GM23338 (cell line): Measurements from ENCODE around the gene ACOXL. TPM values are rescaled to one million over a fixed set of nuclear protein-coding genes. Genes with fewer than 3 reads are reported as not detected.

Source experiments
- ATAC-seq: fragments of 200-7000 bp; cut with Tn5 transposase; 3 replicates; pipeline ENCODE4 v1.9.1; 2020
- DNase-seq: peaks from one replicate; pipeline ENCODE4 v3.0.0-alpha.2; 2015; ENCODE audit warnings: low spot score
- H2AFZ ChIP-seq: fragments of 200-600 bp; sonication (generic); 2 replicates; pipeline ENCODE4 v1.8.0; 2016; ENCODE audit warnings: antibody characterized with exemption, mild to moderate bottlenecking, moderate library complexity
- H3F3A ChIP-seq: fragments of 200-600 bp; sonication (generic); replicated peaks from 2 replicates; pipeline ENCODE4 v1.8.0; 2017; ENCODE audit warnings: antibody characterized with exemption, mixed run types, low read depth
- H3K27ac ChIP-seq: fragments of 200-600 bp; sonication (generic); 2 replicates; pipeline ENCODE4 v1.6.1; 2016; ENCODE audit warnings: low read depth
- H3K27me3 ChIP-seq: fragments of 200-600 bp; sonication (generic); 2 replicates; pipeline ENCODE4 v1.8.0; 2016; ENCODE audit warnings: mild to moderate bottlenecking, mixed run types, moderate library complexity; ENCODE audit not compliant: insufficient read depth
- H3K36me3 ChIP-seq: fragments of 200-600 bp; sonication (generic); 2 replicates; pipeline ENCODE4 v1.8.0; 2016; ENCODE audit warnings: mild to moderate bottlenecking; ENCODE audit not compliant: insufficient read depth
- H3K4me1 ChIP-seq: fragments of 200-600 bp; sonication (generic); 2 replicates; pipeline ENCODE4 v1.8.0; 2016; ENCODE audit warnings: mild to moderate bottlenecking, moderate library complexity; ENCODE audit not compliant: insufficient read depth
- H3K4me2 ChIP-seq: fragments of 200-600 bp; sonication (generic); 2 replicates; pipeline ENCODE4 v1.7.1; 2017; ENCODE audit warnings: mixed run types
- H3K4me3 ChIP-seq: fragments of 200-600 bp; sonication (generic); 2 replicates; pipeline ENCODE4 v1.6.1; 2016; ENCODE audit warnings: mixed run types
- H3K79me2 ChIP-seq: fragments of 200-600 bp; sonication (generic); replicated peaks from 2 replicates; pipeline ENCODE4 v1.8.0; 2017; ENCODE audit warnings: mild to moderate bottlenecking; ENCODE audit not compliant: insufficient read depth
- H3K9me2 ChIP-seq: fragments of 200-600 bp; sonication (generic); 2 replicates; pipeline ENCODE4 v1.8.0; 2017; ENCODE audit not compliant: insufficient read depth
- H4K20me1 ChIP-seq: fragments of 200-600 bp; sonication (generic); replicated peaks from 2 replicates; pipeline ENCODE4 v1.8.0; 2017; ENCODE audit warnings: mild to moderate bottlenecking; ENCODE audit not compliant: insufficient read depth
- H3K27ac Mint-ChIP-seq: 2 replicates; pipeline ENCODE4 v1.8.0; 2020; ENCODE audit warnings: inconsistent platforms, mild to moderate bottlenecking, moderate library complexity, mixed read lengths
- H3K27me3 Mint-ChIP-seq: 3 replicates; pipeline ENCODE4 v1.8.0; 2022; ENCODE audit warnings: low read depth, mild to moderate bottlenecking, moderate library complexity, mixed read lengths, inconsistent platforms; ENCODE audit not compliant: insufficient read depth, poor library complexity
- H3K36me3 Mint-ChIP-seq: 3 replicates; pipeline ENCODE4 v1.8.0; 2021; ENCODE audit warnings: low read depth, mild to moderate bottlenecking, inconsistent platforms, moderate library complexity, mixed read lengths
- H3K4me1 Mint-ChIP-seq: 3 replicates; pipeline ENCODE4 v1.8.0; 2020; ENCODE audit warnings: mild to moderate bottlenecking, inconsistent platforms, mixed read lengths
- H3K4me3 Mint-ChIP-seq: 3 replicates; pipeline ENCODE4 v1.8.0; 2021; ENCODE audit warnings: moderate library complexity, mild to moderate bottlenecking, inconsistent platforms, mixed read lengths
- H3K9me3 Mint-ChIP-seq: 3 replicates; pipeline ENCODE4 v1.8.0; 2020; ENCODE audit warnings: moderate library complexity, mild to moderate bottlenecking, inconsistent platforms, mixed read lengths
- CREB1 ChIP-seq: fragments of 250-450 bp; sonication (Bioruptor Pico); IDR thresholded peaks from 2 replicates; pipeline ENCODE4 v1.5.0; 2020; ENCODE audit warnings: low read depth, mild to moderate bottlenecking, moderate library complexity
- CTCF ChIP-seq, 2 experiments: fragments of 200-600 bp in 1 of 2; sonication (generic) in 1 of 2; conservative IDR thresholded peaks; 2 replicates each; pipeline versions ENCODE4 v1.5.1 to v1.6.1; 2016 to 2017; ENCODE audit warnings: antibody characterized with exemption in 2 of 2, low read depth in 2 of 2, mild to moderate bottlenecking in 2 of 2, moderate library complexity in 1 of 2
- ETS1 ChIP-seq: IDR thresholded peaks from 2 replicates; pipeline ENCODE4 v1.6.1; 2016; ENCODE audit warnings: antibody characterized with exemption
- EZH2 ChIP-seq: fragments of 200-600 bp; sonication (generic); IDR thresholded peaks from one replicate; pipeline ENCODE4 v1.8.0; 2017; ENCODE audit warnings: antibody characterized with exemption, mild to moderate bottlenecking, low read depth; ENCODE audit not compliant: unreplicated experiment
- EZH2phosphoT487 ChIP-seq: fragments of 200-600 bp; sonication (generic); IDR thresholded peaks from one replicate; pipeline ENCODE4 v1.8.1; 2018; ENCODE audit warnings: antibody characterized with exemption; ENCODE audit not compliant: unreplicated experiment
- JUNB ChIP-seq: IDR thresholded peaks from one replicate; pipeline ENCODE4 v1.6.1; 2016; ENCODE audit warnings: antibody characterized with exemption; ENCODE audit not compliant: unreplicated experiment
- NANOG ChIP-seq: IDR thresholded peaks from 2 replicates; pipeline ENCODE4 v1.6.1; 2016; ENCODE audit warnings: antibody characterized with exemption, borderline replicate concordance
- POLR2AphosphoS5 ChIP-seq: IDR thresholded peaks from 2 replicates; pipeline ENCODE4 v1.6.1; 2016; ENCODE audit warnings: antibody characterized with exemption, low read depth
- STAT1 ChIP-seq: IDR thresholded peaks from one replicate; pipeline ENCODE4 v1.6.1; 2016; ENCODE audit warnings: antibody characterized with exemption; ENCODE audit not compliant: unreplicated experiment
- ZNF114 ChIP-seq: fragments of 250-450 bp; sonication (Bioruptor Pico); IDR thresholded peaks from 2 replicates; pipeline ENCODE4 v1.5.0; 2020; ENCODE audit warnings: mild to moderate bottlenecking, moderate library complexity
- ZNF331 ChIP-seq: fragments of 250-450 bp; sonication (Bioruptor Pico); IDR thresholded peaks from 2 replicates; pipeline ENCODE4 v1.5.0; 2020; ENCODE audit warnings: low read depth, mild to moderate bottlenecking, moderate library complexity
- ZNF462 ChIP-seq: fragments of 250-450 bp; sonication (Bioruptor Pico); IDR thresholded peaks from 2 replicates; pipeline ENCODE4 v1.5.0; 2020; ENCODE audit warnings: mild to moderate bottlenecking, moderate library complexity
- polyA plus RNA-seq: library from polyadenylated mRNA; unstranded; fragments of >200 nt; fragmentation: Nextera tagmentation; extraction: Ambion mirVana; gene quantifications from 2 replicates; pipeline ENCODE4 v1.2.1, GENCODE V29; 2016
- total RNA-seq: library from RNA; depleted of rRNA; stranded (reverse); fragments of >200 nt; shearing (Covaris generic); gene quantifications from 2 replicates; pipeline ENCODE4 v1.2.3, GENCODE V29; 2014
- TF ChIP-seq, protein P1 (sequence below): IDR thresholded peaks from one replicate; pipeline ENCODE4 v1.6.1; 2018; ENCODE audit warnings: antibody characterized with exemption; ENCODE audit not compliant: unreplicated experiment

The ACOXL gene
- total and polyA plus RNA-seq, 2 experiments from 2014 or later: 9.0 to 14.7 TPM

GRCh38 chr2:110993557-110994231, 261.3 kb downstream of the ACOXL start:
- Histone ChIP-seq H3K27me3 (no peaks in the 10 kb centered on the region), H4K20me1 (no peaks in the 10 kb centered on the region), H3K4me1 (peaks cover 10% of the 10 kb centered on the region), H3K9me2 (no peaks in the 10 kb centered on the region), H3F3A (no peaks in the 10 kb centered on the region), H3K79me2 (no peaks in the 10 kb centered on the region), H3K36me3 (no peaks in the 10 kb centered on the region), H3K4me3 (no peak overlapping the region), H3K4me2 (no peak overlapping the region), H2AFZ (no peak overlapping the region), H3K27ac (no peak overlapping the region)
- TF ChIP-seq POLR2AphosphoS5 (no peak), ZNF114 (CRISPR knock-in tag) (no peak), CTCF (conservative IDR thresholded peaks at IDR 0.05; ENCODE audit: low read depth in 2 of 2) (no peak), STAT1 (no peak), ZNF331 (CRISPR knock-in tag) (no peak), EZH2 (no peak), ETS1 (no peak), NANOG (no peak), ZNF462 (CRISPR knock-in tag) (no peak), EZH2phosphoT487 (no peak), JUNB (no peak), CREB1 (no peak)
- TF ChIP-seq, protein P1, sequence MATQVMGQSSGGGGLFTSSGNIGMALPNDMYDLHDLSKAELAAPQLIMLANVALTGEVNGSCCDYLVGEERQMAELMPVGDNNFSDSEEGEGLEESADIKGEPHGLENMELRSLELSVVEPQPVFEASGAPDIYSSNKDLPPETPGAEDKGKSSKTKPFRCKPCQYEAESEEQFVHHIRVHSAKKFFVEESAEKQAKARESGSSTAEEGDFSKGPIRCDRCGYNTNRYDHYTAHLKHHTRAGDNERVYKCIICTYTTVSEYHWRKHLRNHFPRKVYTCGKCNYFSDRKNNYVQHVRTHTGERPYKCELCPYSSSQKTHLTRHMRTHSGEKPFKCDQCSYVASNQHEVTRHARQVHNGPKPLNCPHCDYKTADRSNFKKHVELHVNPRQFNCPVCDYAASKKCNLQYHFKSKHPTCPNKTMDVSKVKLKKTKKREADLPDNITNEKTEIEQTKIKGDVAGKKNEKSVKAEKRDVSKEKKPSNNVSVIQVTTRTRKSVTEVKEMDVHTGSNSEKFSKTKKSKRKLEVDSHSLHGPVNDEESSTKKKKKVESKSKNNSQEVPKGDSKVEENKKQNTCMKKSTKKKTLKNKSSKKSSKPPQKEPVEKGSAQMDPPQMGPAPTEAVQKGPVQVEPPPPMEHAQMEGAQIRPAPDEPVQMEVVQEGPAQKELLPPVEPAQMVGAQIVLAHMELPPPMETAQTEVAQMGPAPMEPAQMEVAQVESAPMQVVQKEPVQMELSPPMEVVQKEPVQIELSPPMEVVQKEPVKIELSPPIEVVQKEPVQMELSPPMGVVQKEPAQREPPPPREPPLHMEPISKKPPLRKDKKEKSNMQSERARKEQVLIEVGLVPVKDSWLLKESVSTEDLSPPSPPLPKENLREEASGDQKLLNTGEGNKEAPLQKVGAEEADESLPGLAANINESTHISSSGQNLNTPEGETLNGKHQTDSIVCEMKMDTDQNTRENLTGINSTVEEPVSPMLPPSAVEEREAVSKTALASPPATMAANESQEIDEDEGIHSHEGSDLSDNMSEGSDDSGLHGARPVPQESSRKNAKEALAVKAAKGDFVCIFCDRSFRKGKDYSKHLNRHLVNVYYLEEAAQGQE: no peak
- Mint-ChIP-seq H3K36me3 (no peaks in the 10 kb centered on the region), H3K27ac (peak overlapping the region; percentile 39; the same call in 1 of the 2 replicates), H3K4me3 (no peak overlapping the region), H3K27me3 (no peaks in the 10 kb centered on the region), H3K4me1 (peaks cover 12% of the 10 kb centered on the region), H3K9me3 (no peaks in the 10 kb centered on the region)
- ATAC-seq (no peak), DNase-seq (no peak)
